Measurements from ENCODE around the gene TMTC1.
"Not testable (repeated sequence)": the region's sequence is repeated elsewhere in the genome, so short reads cannot be mapped to it uniquely, and the experiment has no call there.

The TMTC1 gene

GRCh38 chr12:29640589-29641345 lies 143.0 kb downstream of the TMTC1 start:
- TF ChIP-seq EZH2phosphoT487 (IDR thresholded peaks at IDR 0.05; ENCODE audit: low read depth): no peak
- TF ChIP-seq, protein P1, sequence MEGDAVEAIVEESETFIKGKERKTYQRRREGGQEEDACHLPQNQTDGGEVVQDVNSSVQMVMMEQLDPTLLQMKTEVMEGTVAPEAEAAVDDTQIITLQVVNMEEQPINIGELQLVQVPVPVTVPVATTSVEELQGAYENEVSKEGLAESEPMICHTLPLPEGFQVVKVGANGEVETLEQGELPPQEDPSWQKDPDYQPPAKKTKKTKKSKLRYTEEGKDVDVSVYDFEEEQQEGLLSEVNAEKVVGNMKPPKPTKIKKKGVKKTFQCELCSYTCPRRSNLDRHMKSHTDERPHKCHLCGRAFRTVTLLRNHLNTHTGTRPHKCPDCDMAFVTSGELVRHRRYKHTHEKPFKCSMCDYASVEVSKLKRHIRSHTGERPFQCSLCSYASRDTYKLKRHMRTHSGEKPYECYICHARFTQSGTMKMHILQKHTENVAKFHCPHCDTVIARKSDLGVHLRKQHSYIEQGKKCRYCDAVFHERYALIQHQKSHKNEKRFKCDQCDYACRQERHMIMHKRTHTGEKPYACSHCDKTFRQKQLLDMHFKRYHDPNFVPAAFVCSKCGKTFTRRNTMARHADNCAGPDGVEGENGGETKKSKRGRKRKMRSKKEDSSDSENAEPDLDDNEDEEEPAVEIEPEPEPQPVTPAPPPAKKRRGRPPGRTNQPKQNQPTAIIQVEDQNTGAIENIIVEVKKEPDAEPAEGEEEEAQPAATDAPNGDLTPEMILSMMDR (IDR thresholded peaks at IDR 0.05; ENCODE audit: low read depth, low read length): no peak
- H4K20me1 ChIP-seq (ENCODE audit: insufficient read depth, low read length): no peaks in the 10 kb centered on the region
- H3K79me2 ChIP-seq (ENCODE audit: low read length): no peaks in the 10 kb centered on the region
- no peak overlapping the region for H2AFZ ChIP-seq (ENCODE audit: low read depth, low read length)
- H3K36me3 ChIP-seq (replicated peaks; ENCODE audit: low read depth, low read length): no peaks in the 10 kb centered on the region
- no peaks in the 10 kb centered on the region for H3K27me3 ChIP-seq (ENCODE audit: low read depth, low read length)
- no peak overlapping the region for H3K4me3 ChIP-seq (ENCODE audit: low read length)
- no peak overlapping the region for H3K27ac ChIP-seq (ENCODE audit: low read length)
- H3K9ac ChIP-seq (ENCODE audit: low read length): no peak overlapping the region
- no peak overlapping the region for H3K4me2 ChIP-seq (ENCODE audit: low read length)
- no peaks in the 10 kb centered on the region for H3K9me3 ChIP-seq (ENCODE audit: insufficient read depth, low read length)
- H3K4me1 ChIP-seq (ENCODE audit: low read length): no peaks in the 10 kb centered on the region

DNA sequence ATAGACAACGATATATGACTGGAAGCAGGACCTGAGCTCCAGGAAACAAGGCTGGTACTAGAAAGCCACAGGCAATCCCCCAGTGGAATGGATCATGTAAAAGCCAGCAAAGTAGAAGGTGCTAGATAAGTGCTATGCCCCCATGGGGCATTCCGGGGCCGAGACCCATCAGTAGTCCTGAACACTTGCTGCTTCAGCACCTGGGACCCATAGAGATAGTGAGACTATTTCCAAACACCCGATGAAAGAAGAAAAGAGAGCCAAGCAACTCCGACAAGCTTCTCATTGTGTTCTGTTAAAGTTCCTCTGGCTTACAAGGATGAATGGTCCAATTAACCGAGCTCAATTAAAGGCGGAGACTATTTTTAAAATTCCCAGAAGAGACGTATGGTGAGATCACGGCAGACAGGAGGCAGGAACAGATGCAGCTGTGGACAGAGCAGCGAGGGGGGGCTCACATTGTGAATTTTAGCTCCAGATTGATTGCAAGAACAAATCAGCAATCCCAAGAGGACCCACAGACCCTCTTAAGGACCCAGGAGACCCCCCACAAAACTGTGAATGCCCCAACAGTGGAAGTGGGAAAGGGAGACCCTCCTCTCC lies 143.7 kb downstream of the TMTC1 start:
- no peaks in the 10 kb centered on the region for H4K20me1 ChIP-seq (ENCODE audit: insufficient read depth, low read length)
- no peaks in the 10 kb centered on the region for H3K9me3 ChIP-seq (ENCODE audit: insufficient read depth, low read length)
- H2AFZ ChIP-seq (ENCODE audit: low read depth, low read length): no peak overlapping the region
- no peak for TF ChIP-seq EZH2phosphoT487 (IDR thresholded peaks at IDR 0.05; ENCODE audit: low read depth)
- TF ChIP-seq, protein P1 (IDR thresholded peaks at IDR 0.05; ENCODE audit: low read depth, low read length): no peak
- H3K4me3 ChIP-seq (ENCODE audit: low read length): no peak overlapping the region
- no peaks in the 10 kb centered on the region for H3K36me3 ChIP-seq (replicated peaks; ENCODE audit: low read depth, low read length)
- H3K27me3 ChIP-seq (ENCODE audit: low read depth, low read length): no peaks in the 10 kb centered on the region
- H3K79me2 ChIP-seq (ENCODE audit: low read length): no peaks in the 10 kb centered on the region
- no peak overlapping the region for H3K27ac ChIP-seq (ENCODE audit: low read length)
- no peak overlapping the region for H3K9ac ChIP-seq (ENCODE audit: low read length)
- H3K4me1 ChIP-seq (ENCODE audit: low read length): no peaks in the 10 kb centered on the region
- no peak overlapping the region for H3K4me2 ChIP-seq (ENCODE audit: low read length)

- H3K36me3 ChIP-seq (replicated peaks; ENCODE audit: low read depth, low read length): no peaks in the 10 kb centered on the region
- no peak overlapping the region for H2AFZ ChIP-seq (ENCODE audit: low read depth, low read length)
- no peak overlapping the region for H3K9ac ChIP-seq (ENCODE audit: low read length)
- no peaks in the 10 kb centered on the region for H4K20me1 ChIP-seq (ENCODE audit: insufficient read depth, low read length)
- no peaks in the 10 kb centered on the region for H3K4me1 ChIP-seq (ENCODE audit: low read length)
- no peak overlapping the region for H3K4me2 ChIP-seq (ENCODE audit: low read length)
- H3K9me3 ChIP-seq (ENCODE audit: insufficient read depth, low read length): no peaks in the 10 kb centered on the region
- H3K27ac ChIP-seq (ENCODE audit: low read length): no peak overlapping the region
- TF ChIP-seq, protein P1 (IDR thresholded peaks at IDR 0.05; ENCODE audit: low read depth, low read length): no peak
- TF ChIP-seq EZH2phosphoT487 (IDR thresholded peaks at IDR 0.05; ENCODE audit: low read depth): no peak
- no peaks in the 10 kb centered on the region for H3K79me2 ChIP-seq (ENCODE audit: low read length)
- H3K4me3 ChIP-seq (ENCODE audit: low read length): no peak overlapping the region
- H3K27me3 ChIP-seq (ENCODE audit: low read depth, low read length): no peaks in the 10 kb centered on the region
These were observed 145.2 kb downstream of the TMTC1 start for GRCh38 chr12:29638528-29638927.

DNA sequence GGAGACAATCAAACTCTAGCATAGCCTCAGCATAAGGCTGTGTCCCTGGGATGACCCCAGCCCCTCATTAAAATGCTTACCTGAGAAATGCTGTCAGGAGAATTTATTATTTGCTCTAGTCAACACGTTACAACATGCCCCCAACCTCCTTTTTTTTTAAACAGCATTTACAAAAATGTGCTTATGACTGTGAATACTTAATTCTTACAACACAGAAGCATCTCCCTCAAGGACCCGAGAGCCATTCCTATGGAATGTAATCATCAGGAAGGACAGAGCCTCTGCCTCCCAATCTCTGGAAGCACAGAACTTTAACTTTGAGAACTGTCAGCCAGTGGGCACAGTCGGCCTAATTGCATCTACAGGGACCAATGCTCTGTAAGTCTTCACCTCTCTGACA lies 149.7 kb downstream of the TMTC1 start:
- H3K9me3 ChIP-seq (ENCODE audit: insufficient read depth, low read length): peaks cover 17% of the 10 kb centered on the region
- no peaks in the 10 kb centered on the region for H4K20me1 ChIP-seq (ENCODE audit: insufficient read depth, low read length)
- H3K27ac ChIP-seq (ENCODE audit: low read length): no peak overlapping the region
- H3K36me3 ChIP-seq (replicated peaks; ENCODE audit: low read depth, low read length): peaks cover 4% of the 10 kb centered on the region
- no peaks in the 10 kb centered on the region for H3K79me2 ChIP-seq (ENCODE audit: low read length)
- peaks cover 15% of the 10 kb centered on the region for H3K4me1 ChIP-seq (ENCODE audit: low read length)
- no peak overlapping the region for H2AFZ ChIP-seq (ENCODE audit: low read depth, low read length)
- H3K4me3 ChIP-seq (ENCODE audit: low read length): no peak overlapping the region
- no peak for TF ChIP-seq EZH2phosphoT487 (IDR thresholded peaks at IDR 0.05; ENCODE audit: low read depth)
- TF ChIP-seq, protein P1 (IDR thresholded peaks at IDR 0.05; ENCODE audit: low read depth, low read length): no peak
- no peaks in the 10 kb centered on the region for H3K27me3 ChIP-seq (ENCODE audit: low read depth, low read length)
- no peak overlapping the region for H3K4me2 ChIP-seq (ENCODE audit: low read length)
- no peak overlapping the region for H3K9ac ChIP-seq (ENCODE audit: low read length)

GRCh38 chr12:29630164-29630563 lies 153.6 kb downstream of the TMTC1 start:
- H3K27me3 ChIP-seq (ENCODE audit: low read depth, low read length); H3K79me2 ChIP-seq (ENCODE audit: low read length); H3K9ac ChIP-seq (ENCODE audit: low read length); H4K20me1 ChIP-seq (ENCODE audit: insufficient read depth, low read length); H3K4me3 ChIP-seq (ENCODE audit: low read length); H2AFZ ChIP-seq (ENCODE audit: low read depth, low read length); H3K36me3 ChIP-seq (replicated peaks; ENCODE audit: low read depth, low read length): not testable (repeated sequence)
- Histone ChIP-seq H3K4me2 (ENCODE audit: low read length) (peak overlapping the region; percentile 8; the same call in 1 of the 2 replicates), H3K27ac (ENCODE audit: low read length) (peak overlapping the region; percentile 47), H3K9me3 (ENCODE audit: insufficient read depth, low read length) (peaks cover 20% of the 10 kb centered on the region), H3K4me1 (ENCODE audit: low read length) (peaks cover 23% of the 10 kb centered on the region)

Measured in OCI-LY3 (cell line).